Measurements from ENCODE around the gene YPEL5.

Gene YPEL5

GRCh38 chr2:30172627-30173026 lies 25.8 kb downstream of the YPEL5 start:
- DNase-seq, result no peak

GRCh38 chr2:30177440-30177839 lies 30.6 kb downstream of the YPEL5 start:
- no peak for DNase-seq

- no peak for DNase-seq
Measured at GRCh38 chr2:30177956-30178355, 31.1 kb downstream of the YPEL5 start.

GRCh38 chr2:30178618-30179434 lies 32.0 kb downstream of the YPEL5 start:
- no peak for DNase-seq

- no peak for DNase-seq
Measured at GRCh38 chr2:30179536-30179935, 32.7 kb downstream of the YPEL5 start.

- no peak for DNase-seq
Measured at GRCh38 chr2:30180226-30180625, 33.4 kb downstream of the YPEL5 start.

- no peak for DNase-seq
Measured at GRCh38 chr2:30181176-30181575, 34.4 kb downstream of the YPEL5 start.

GRCh38 chr2:30184035-30184434 lies 37.2 kb downstream of the YPEL5 start:
- no peak for DNase-seq

- DNase-seq, result no peak
Measured at GRCh38 chr2:30185178-30185577, 38.4 kb downstream of the YPEL5 start.

GRCh38 chr2:30188292-30188691 lies 41.5 kb downstream of the YPEL5 start:
- DNase-seq, result no peak

- DNase-seq, result no peak
Measured at GRCh38 chr2:30190637-30191036, 43.8 kb downstream of the YPEL5 start.

- DNase-seq, result no peak
Measured at GRCh38 chr2:30191107-30191506, 44.3 kb downstream of the YPEL5 start.

- no peak for DNase-seq
Measured at GRCh38 chr2:30191819-30192271, 45.0 kb downstream of the YPEL5 start.

- DNase-seq, result no peak
Measured at GRCh38 chr2:30192314-30192713, 45.5 kb downstream of the YPEL5 start.

GRCh38 chr2:30193104-30193681 lies 46.4 kb downstream of the YPEL5 start:
- DNase-seq, result no peak

GRCh38 chr2:30194421-30194820 lies 47.6 kb downstream of the YPEL5 start:
- no peak for DNase-seq

- DNase-seq, result no peak
Measured at GRCh38 chr2:30195016-30195415, 48.2 kb downstream of the YPEL5 start.

- no peak for DNase-seq
Measured at GRCh38 chr2:30197570-30198192, 50.9 kb downstream of the YPEL5 start.

GRCh38 chr2:30201990-30202389 lies 55.2 kb downstream of the YPEL5 start:
- no peak for DNase-seq

GRCh38 chr2:30203156-30203555 lies 56.3 kb downstream of the YPEL5 start:
- no peak for DNase-seq

GRCh38 chr2:30204281-30204680 lies 57.5 kb downstream of the YPEL5 start:
- no peak for DNase-seq

- DNase-seq, result no peak
Measured at GRCh38 chr2:30205456-30205855, 58.6 kb downstream of the YPEL5 start.

GRCh38 chr2:30206461-30207430 lies 59.9 kb downstream of the YPEL5 start:
- no peak for DNase-seq

Measured in NCI-H345 (cell line).